ENCODE data around the gene ITGB4.

The ITGB4 gene

DNA sequence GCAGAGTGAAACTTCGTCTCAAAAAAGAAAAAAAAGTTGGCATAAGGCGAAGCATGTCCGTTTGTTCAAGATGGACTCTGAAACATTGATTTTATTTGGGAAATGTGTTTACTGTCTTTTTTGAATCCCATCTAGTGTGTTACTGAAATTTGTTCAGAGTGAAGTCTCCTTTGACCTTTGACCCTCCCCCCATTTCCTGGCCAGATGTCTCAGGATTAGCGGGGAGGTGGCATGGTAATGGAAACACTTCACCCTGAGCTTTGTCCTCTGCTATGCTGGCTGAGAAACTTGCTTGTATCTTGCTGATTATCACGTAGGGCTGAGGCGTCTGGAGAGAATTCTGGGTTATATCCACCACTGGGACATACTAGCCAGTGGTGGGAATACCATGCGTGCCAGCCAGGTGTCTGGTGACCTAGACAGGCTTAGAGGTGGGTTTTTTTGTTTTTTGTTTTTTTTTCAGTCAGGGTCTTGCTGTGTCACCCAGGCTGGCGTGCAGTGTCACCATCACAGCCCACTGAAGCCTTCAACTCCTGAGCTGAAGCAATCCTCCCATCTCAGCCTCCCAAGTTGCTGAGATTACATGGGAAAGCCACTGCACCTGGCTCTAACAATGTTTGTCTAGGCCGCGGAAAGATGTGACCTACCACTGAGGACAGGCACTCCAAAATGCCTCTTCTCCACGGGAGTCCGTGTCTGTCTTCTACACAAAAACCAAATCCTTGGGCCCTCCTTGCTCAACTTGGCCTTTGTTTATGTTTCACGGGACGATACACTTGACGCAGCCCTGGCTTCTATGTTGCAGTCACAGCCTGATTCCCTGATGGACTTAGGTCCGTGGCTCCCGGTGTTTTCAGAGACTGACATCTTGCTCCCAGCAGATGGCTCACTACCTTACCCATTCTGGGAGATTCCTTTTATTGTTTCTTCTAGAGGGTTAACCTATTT is 50.3 kb downstream of the ITGB4 start:
- no peak for TF ChIP-seq TAF1 (IDR thresholded peaks at IDR 0.05; ENCODE audit: low read depth)
- TF ChIP-seq TCF12 (IDR thresholded peaks at IDR 0.05; ENCODE audit: low read depth): no peak
- no peak for TF ChIP-seq YY1 (IDR thresholded peaks at IDR 0.05; ENCODE audit: low read depth)
- no peak for TF ChIP-seq TEAD4 (IDR thresholded peaks at IDR 0.05)
- TF ChIP-seq CEBPB (IDR thresholded peaks at IDR 0.05): no peak
- TF ChIP-seq, protein P1, sequence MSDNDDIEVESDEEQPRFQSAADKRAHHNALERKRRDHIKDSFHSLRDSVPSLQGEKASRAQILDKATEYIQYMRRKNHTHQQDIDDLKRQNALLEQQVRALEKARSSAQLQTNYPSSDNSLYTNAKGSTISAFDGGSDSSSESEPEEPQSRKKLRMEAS (IDR thresholded peaks at IDR 0.05): no peak
- no peak for TF ChIP-seq EGR1 (IDR thresholded peaks at IDR 0.05)
- TF ChIP-seq RAD21 (IDR thresholded peaks at IDR 0.05; ENCODE audit: low read depth): no peak
- TF ChIP-seq EP300 (IDR thresholded peaks at IDR 0.05; ENCODE audit: borderline replicate concordance): no peak
- no peak for TF ChIP-seq CREB1 (IDR thresholded peaks at IDR 0.05; ENCODE audit: low read depth)
- TF ChIP-seq, protein P2, sequence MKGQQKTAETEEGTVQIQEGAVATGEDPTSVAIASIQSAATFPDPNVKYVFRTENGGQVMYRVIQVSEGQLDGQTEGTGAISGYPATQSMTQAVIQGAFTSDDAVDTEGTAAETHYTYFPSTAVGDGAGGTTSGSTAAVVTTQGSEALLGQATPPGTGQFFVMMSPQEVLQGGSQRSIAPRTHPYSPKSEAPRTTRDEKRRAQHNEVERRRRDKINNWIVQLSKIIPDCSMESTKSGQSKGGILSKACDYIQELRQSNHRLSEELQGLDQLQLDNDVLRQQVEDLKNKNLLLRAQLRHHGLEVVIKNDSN (IDR thresholded peaks at IDR 0.05): no peak
- TF ChIP-seq ZBTB7A (IDR thresholded peaks at IDR 0.05; ENCODE audit: low read depth): no peak
- TF ChIP-seq, protein P3, sequence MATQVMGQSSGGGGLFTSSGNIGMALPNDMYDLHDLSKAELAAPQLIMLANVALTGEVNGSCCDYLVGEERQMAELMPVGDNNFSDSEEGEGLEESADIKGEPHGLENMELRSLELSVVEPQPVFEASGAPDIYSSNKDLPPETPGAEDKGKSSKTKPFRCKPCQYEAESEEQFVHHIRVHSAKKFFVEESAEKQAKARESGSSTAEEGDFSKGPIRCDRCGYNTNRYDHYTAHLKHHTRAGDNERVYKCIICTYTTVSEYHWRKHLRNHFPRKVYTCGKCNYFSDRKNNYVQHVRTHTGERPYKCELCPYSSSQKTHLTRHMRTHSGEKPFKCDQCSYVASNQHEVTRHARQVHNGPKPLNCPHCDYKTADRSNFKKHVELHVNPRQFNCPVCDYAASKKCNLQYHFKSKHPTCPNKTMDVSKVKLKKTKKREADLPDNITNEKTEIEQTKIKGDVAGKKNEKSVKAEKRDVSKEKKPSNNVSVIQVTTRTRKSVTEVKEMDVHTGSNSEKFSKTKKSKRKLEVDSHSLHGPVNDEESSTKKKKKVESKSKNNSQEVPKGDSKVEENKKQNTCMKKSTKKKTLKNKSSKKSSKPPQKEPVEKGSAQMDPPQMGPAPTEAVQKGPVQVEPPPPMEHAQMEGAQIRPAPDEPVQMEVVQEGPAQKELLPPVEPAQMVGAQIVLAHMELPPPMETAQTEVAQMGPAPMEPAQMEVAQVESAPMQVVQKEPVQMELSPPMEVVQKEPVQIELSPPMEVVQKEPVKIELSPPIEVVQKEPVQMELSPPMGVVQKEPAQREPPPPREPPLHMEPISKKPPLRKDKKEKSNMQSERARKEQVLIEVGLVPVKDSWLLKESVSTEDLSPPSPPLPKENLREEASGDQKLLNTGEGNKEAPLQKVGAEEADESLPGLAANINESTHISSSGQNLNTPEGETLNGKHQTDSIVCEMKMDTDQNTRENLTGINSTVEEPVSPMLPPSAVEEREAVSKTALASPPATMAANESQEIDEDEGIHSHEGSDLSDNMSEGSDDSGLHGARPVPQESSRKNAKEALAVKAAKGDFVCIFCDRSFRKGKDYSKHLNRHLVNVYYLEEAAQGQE (IDR thresholded peaks at IDR 0.05; ENCODE audit: low read depth): no peak

DNA sequence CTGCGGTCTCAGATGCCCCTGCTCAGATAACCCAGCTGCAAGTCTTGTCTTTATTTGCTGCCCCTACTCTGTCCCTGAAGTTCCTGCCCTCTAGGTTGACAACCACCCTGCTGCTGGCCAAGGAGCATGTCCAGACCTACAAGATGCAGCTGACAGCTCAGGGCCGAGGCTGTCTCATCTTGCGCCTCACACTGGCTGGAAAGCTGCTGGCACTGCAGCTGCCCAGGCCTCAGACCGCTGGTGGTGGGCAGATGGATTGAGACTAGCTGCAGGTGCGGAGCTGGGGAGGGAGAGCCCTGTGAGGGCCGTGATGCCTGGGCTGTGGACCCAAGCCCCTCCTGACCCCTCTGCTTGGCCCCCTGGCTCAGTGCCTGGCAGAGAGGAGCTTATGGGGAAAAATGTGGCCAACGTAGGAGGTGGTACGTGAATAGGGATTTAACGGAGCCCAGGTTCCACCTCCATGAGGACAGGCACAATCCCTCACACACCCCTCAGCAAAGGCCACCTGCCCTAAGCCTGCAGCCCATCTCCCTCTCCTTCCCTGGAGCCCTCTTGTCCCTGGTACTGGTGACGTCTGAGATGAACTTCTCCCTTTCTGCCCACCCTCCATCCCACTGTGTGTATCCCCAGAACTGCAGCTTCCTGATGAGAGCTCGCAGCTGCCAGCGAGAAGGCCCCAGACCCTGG is 52.0 kb downstream of the ITGB4 start:
- TF ChIP-seq CREB1 (IDR thresholded peaks at IDR 0.05; ENCODE audit: low read depth) (no peak), TAF1 (IDR thresholded peaks at IDR 0.05; ENCODE audit: low read depth) (no peak), YY1 (IDR thresholded peaks at IDR 0.05; ENCODE audit: low read depth) (no peak)
- TF ChIP-seq, protein P1 (IDR thresholded peaks at IDR 0.05): no peak

DNA sequence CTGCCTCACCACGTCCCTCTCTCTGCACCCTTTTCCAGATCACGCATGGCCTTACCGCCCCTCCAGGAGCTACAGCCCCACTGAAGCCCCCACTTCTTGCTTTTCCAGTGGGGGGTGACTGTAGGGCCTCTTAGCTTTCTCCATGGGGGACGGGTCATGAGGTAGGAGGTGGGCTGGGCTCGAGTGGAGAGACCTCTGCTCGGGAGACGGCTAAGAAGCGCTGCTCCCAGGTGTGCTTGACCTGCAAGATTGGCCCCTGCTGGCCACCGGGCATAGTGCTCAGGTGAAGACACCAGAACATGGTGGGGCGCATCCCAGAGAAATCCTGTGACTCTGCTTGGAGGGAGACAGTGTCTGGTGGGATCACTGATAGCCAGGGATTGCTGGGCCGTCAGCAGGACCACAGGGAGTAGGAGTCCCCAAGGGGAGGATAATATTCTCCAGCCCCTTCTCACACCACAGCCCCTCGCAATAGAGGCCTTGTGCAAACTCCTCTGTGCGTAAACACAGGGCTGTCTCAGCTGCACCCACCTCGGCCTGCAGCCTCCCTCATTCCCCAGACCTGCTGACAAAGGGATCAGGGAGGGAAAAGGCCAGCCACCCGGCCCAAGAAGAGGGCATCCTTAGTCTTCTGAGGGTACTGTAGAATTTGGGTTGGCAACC is 52.7 kb downstream of the ITGB4 start:
- no peak for TF ChIP-seq FOXM1 (IDR thresholded peaks at IDR 0.05; ENCODE audit: borderline replicate concordance, low read depth)
- no peak for TF ChIP-seq CREB1 (IDR thresholded peaks at IDR 0.05; ENCODE audit: low read depth)
- TF ChIP-seq YY1 (IDR thresholded peaks at IDR 0.05; ENCODE audit: low read depth): no peak
- no peak for TF ChIP-seq TEAD4 (IDR thresholded peaks at IDR 0.05)
- TF ChIP-seq, protein P1 (IDR thresholded peaks at IDR 0.05): no peak
- no peak for TF ChIP-seq ZBTB7A (IDR thresholded peaks at IDR 0.05; ENCODE audit: low read depth)
- TF ChIP-seq CEBPB (IDR thresholded peaks at IDR 0.05): no peak
- no peak for TF ChIP-seq RAD21 (IDR thresholded peaks at IDR 0.05; ENCODE audit: low read depth)
- TF ChIP-seq TCF12 (IDR thresholded peaks at IDR 0.05; ENCODE audit: low read depth): no peak
- TF ChIP-seq EP300 (IDR thresholded peaks at IDR 0.05; ENCODE audit: borderline replicate concordance): no peak
- no peak for TF ChIP-seq TAF1 (IDR thresholded peaks at IDR 0.05; ENCODE audit: low read depth)
- TF ChIP-seq, protein P3 (IDR thresholded peaks at IDR 0.05; ENCODE audit: low read depth): no peak
- TF ChIP-seq, protein P2 (IDR thresholded peaks at IDR 0.05): no peak
- no peak for TF ChIP-seq EGR1 (IDR thresholded peaks at IDR 0.05)
- no peak for TF ChIP-seq NFIC (IDR thresholded peaks at IDR 0.05)

DNA sequence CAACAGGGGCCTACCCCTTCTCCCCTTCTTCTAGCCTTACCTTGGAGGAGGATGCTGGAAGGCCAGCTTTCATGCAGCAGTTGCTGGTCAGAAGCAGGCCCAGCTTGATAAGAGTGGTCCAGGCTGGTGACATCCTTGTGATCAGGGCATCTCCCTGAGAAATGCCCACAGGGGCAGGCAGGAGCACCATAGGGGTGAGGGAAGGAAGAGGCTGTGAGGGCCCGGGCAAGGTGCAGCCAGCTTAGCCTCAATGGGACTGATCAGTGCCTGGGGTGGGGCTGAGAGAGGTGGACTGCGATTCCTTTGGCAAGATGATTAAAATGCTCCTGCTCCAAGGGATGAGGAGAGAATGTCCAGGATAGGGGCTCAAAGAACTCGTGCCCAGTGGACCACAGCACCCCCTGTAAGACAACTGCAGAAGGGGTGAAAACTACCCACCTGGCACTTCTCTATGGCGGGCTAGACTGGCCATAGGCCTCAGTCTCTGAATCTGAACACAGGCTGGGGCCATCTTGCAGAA is 53.3 kb downstream of the ITGB4 start:
- TF ChIP-seq TAF1 (IDR thresholded peaks at IDR 0.05; ENCODE audit: low read depth) (no peak), FOXM1 (IDR thresholded peaks at IDR 0.05; ENCODE audit: borderline replicate concordance, low read depth) (no peak), ZBTB7A (IDR thresholded peaks at IDR 0.05; ENCODE audit: low read depth) (no peak), TEAD4 (IDR thresholded peaks at IDR 0.05) (no peak), CEBPB (IDR thresholded peaks at IDR 0.05) (no peak), RAD21 (IDR thresholded peaks at IDR 0.05; ENCODE audit: low read depth) (no peak), YY1 (IDR thresholded peaks at IDR 0.05; ENCODE audit: low read depth) (no peak), CREB1 (IDR thresholded peaks at IDR 0.05; ENCODE audit: low read depth) (no peak), TCF12 (IDR thresholded peaks at IDR 0.05; ENCODE audit: low read depth) (no peak), EP300 (IDR thresholded peaks at IDR 0.05; ENCODE audit: borderline replicate concordance) (no peak), EGR1 (IDR thresholded peaks at IDR 0.05) (no peak), NFIC (IDR thresholded peaks at IDR 0.05) (no peak)
- TF ChIP-seq, protein P3 (IDR thresholded peaks at IDR 0.05; ENCODE audit: low read depth): no peak
- TF ChIP-seq, protein P1 (IDR thresholded peaks at IDR 0.05): no peak
- TF ChIP-seq, protein P2 (IDR thresholded peaks at IDR 0.05): no peak

Data from Ishikawa (cell line).